Measurements from ENCODE around the gene OR1L8. TPM values are rescaled to one million over a fixed set of nuclear protein-coding genes. Genes with fewer than 3 reads are reported as not detected.
"Not testable (repeated sequence)": the region's sequence is repeated elsewhere in the genome, so short reads cannot be mapped to it uniquely, and the experiment has no call there.

Gene OR1L8, protein sequence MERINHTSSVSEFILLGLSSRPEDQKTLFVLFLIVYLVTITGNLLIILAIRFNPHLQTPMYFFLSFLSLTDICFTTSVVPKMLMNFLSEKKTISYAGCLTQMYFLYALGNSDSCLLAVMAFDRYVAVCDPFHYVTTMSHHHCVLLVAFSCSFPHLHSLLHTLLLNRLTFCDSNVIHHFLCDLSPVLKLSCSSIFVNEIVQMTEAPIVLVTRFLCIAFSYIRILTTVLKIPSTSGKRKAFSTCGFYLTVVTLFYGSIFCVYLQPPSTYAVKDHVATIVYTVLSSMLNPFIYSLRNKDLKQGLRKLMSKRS
- polyA plus RNA-seq (ENCODE audit: insufficient read length): 0.09 TPM

DNA sequence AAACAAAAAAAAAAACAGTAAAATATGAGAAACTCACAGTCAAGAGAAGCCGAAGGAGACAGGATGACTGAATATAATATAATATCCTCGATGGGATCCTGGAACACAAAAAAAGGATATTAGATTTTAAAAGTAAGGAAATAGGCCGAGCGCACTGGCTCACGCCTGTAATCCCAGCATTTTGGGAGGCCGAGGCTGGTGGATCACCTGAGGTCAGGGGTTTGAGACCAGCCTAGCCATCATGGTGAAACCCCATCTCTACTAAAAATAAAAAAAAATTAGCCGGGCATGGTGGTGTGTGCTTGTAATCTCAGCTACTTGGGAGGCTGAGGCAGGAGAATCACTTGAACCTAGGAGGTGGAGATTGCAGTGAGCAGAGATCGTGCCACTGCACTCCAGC, at the start of gene OR1L8:
TSS of gene OR1L8 (minus strand) at position 101 of the 400 bp plus-strand sequence. CDS start 14,907 bp downstream, outside the sequence.
- DNase-seq: not testable (repeated sequence)

DNA sequence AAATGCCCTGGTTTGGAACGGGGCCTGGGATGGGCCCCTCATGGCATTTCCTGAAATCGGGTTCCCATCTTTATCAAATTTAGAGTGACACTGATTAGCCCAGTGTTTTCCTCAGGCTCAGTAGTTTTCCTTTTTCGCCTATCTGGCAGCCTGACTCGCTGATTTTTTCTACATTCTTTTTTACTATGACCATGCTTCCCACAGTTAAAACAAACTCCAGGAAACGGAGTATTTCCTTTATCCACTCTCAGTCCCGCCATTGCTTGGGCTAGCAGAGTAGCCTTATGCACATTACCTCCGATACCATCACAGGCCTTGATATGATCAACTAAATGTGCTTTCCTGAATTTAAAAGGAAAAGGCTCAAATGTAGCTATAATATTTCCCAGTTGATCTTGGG, 36.8 kb upstream of the OR1L8 start:
- DNase-seq: no peak

- DNase-seq: no peak
Observed at GRCh38 chr9:122614362-122614761, 31.2 kb upstream of the OR1L8 start, which contains the start of gene OR1Q1. OR1Q1 (plus strand) TSS chr9:122614738; CDS start chr9:122614738, 0 bp downstream.

DNA sequence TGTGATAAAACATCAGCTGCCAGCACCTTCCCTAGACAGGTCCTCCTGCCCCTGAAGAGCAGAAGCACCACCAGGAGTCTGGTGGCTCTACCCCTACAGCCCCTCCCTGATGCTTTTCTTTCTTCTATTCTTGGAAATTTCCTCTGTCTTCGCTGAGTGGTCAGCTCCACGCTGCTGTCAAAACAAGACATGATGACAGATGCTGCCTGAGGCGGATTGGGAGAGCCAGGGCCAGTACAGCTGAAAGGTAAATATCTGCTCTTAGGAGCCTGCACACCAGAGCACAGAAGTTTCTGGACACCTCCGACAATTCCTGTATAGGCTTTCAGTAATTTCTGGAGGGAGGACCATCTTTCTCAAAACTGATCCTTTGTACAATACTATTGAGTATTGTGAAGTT, 26.6 kb upstream of the OR1L8 start:
- no peak for DNase-seq

- DNase-seq: no peak
Observed at GRCh38 chr9:122606587-122606986, 23.4 kb upstream of the OR1L8 start.

- no peak for DNase-seq
Observed at GRCh38 chr9:122605691-122606090, 22.5 kb upstream of the OR1L8 start.

DNA sequence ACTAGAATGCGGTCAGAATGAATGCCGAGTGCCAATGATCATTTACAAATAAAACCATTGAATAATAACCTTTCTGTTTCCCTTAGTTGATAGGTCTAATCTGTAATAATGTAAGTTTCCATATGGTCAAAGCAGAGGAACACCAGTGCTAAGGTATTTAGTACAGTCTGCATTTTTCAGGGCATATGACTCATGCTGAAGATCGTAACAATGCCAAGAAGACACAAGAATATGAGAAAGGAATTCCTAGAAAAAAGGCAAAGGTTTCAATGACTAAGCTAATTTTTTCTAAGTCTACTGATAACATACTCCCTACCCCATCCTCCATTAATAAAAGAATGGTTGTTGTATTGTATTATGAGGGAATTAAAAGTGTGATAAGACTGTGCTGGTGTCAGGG, 2.8 kb downstream of the OR1L8 start:
- DNase-seq: no peak

DNA sequence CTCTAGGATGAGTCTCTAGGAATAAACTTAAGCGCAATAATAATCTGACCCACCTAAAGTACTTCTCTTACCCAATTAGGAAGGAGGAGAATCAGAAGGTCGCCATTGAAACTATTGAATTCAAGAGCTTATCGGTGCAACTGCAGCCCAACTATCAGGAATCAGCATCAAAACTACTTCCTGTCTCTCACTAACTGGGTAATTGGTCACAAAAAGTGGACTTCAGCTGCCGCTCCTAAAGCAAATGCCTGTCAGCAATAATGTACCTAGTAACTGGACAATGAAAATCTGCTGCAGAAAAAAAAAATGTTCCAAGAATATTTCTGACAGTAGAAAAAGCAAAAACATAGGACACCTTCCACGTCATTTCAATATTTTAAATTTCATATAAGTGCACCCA, 3.3 kb downstream of the OR1L8 start:
- no peak for DNase-seq

- DNase-seq: no peak
Observed at GRCh38 chr9:122572456-122572855, 10.7 kb downstream of the OR1L8 start.

DNA sequence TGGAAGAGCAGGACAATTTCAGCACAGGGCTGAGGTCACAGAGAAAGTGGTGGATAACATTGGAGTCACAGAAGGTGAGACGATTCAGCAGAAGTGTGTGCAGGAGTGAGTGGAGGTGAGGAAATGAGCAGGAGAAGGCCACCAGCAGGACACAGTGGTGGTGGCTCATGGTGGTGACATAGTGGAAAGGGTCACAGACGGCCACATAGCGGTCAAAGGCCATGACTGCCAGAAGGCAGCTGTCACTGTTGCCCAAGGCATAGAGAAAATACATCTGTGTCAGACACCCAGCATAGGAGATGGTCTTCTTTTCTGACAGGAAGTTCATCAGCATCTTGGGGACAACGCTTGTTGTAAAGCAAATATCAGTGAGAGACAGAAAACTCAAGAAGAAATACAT, 15.3 kb downstream of the OR1L8 start:
- no peak for DNase-seq

GRCh38 chr9:122562134-122562760, 20.9 kb downstream of the OR1L8 start:
- no peak for DNase-seq

- DNase-seq: no peak
Observed at GRCh38 chr9:122561446-122561845, 21.7 kb downstream of the OR1L8 start.

GRCh38 chr9:122552812-122553211, 30.4 kb downstream of the OR1L8 start, which contains the start of gene OR1N2:
OR1N2 (plus strand) TSS chr9:122553112; CDS start chr9:122553212, 100 bp downstream.
- no peak for DNase-seq

DNA sequence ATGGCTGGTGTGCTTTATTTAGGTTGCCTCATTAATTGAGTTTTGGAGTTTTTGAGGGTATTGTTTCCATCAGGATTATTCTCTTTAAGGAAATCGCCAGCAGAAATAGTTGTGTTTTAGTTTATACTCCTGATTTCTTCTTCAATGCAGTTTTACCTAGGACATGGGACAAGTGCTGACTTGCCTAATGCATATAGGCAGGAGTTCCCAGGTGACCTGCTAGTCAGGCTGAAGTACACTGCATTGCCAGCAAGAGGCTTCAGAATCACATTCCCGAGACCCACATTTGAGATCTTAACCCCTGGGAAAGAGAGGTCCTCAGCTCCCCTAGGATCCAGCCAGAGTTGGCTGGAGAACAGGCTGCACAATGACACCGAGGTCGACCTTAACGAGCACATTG, 31.8 kb downstream of the OR1L8 start:
- DNase-seq: no peak

DNA sequence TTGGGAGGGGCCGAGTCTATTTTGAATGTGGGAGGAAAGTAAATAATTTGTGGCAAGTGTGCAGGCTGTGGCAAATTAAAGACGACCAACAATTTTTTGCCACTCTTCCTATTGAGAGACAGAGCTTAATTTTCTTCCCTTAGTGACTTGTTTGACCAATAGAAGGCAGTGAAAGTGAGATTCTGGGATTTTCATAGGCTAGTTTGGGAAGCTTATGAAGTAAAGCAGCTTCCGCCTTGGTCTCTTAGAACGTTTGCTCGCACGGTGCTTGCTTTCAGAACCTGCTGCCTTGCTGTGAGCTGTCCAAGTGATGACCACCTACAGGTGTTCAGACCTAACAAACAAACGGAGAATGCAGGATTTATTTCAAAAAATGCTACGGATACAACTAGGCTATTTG, 37.0 kb downstream of the OR1L8 start:
- DNase-seq: no peak

GRCh38 chr9:122538757-122539156, 44.4 kb downstream of the OR1L8 start:
- no peak for DNase-seq

DNA sequence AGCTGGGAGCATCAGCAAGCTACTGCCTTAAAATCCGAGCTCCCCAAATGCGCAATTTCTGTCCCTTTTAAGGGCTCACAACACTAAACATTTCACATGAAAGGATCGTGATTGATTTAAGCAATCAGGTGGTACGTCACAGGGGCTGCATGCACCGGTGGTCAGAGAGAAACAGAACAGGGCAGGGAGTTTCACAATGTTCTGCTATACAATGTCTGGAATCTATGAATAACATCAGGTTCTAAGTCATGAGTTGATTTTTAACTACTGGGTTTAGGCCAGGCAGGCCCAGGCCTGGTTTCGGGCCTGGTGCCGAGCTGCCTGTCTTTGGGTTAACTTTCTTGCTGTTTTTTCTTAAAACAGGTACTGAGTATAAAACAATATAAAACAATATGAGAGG, 46.1 kb downstream of the OR1L8 start:
- DNase-seq: not testable (repeated sequence)

GRCh38 chr9:122536134-122536533, 47.0 kb downstream of the OR1L8 start:
- no peak for DNase-seq

DNA sequence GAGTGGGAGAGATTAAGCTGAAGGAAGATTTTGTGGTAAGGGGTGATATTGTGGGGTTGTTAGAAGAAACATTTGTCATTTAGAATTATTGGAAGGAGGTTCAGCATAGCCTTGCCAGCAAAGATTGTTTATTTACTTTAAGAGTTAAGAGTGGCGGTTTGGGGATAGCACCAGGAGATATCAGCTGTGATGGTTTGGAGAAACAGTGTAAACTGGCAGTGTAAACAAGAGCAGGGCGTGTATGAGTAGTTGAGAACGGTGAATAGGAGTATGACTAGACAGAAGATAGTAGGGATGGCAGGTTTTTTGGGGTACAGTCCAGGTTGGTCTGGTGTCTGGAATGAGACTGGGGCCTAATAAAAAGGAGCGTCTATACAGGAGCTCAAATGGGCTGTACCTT, 52.0 kb downstream of the OR1L8 start:
- not testable (repeated sequence) for DNase-seq

DNA sequence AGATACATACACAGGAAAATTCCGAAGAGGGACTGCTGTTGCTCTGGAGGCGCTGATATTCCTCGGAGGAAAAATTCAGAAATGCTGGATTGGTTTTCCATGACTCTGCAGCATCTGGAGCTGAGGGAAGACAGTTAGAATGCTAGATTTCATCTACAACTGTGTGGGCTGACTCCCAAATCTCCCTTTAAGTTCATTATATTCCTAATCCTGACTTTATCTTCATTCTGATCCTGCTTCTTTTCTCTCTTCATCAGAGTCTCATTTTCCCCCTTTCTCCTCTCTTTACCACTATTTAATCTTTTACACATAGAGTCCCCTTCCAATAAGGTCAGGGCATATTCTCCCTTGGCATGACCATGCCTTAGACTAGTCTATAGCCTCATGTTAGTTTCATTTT, 56.0 kb downstream of the OR1L8 start, which contains the start of gene OR1N1:
TSS of gene OR1N1 (minus strand) at position 101 of the 400 bp plus-strand sequence. CDS start at position 101, 0 bp downstream.
- DNase-seq: no peak

GRCh38 chr9:122526602-122527001, 56.6 kb downstream of the OR1L8 start:
- no peak for DNase-seq

- no peak for DNase-seq
Observed at GRCh38 chr9:122519376-122519775, 63.8 kb downstream of the OR1L8 start.

DNA sequence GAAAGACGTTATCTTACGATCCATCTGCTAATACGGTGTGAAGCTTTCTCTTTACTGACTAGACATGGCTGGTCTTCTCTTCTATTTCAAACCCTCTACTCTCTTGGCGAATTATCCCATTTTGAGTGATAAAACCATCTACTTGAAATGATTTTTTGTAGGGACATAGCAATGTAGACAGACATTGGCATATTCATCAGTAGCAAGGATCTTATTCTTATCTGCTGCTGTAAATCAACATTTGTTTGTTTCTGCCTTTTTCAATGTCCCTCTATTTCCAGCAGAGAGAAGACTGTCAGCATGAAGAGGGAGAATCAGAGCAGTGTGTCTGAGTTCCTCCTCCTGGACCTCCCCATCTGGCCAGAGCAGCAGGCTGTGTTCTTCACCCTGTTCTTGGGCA, 64.3 kb downstream of the OR1L8 start, which contains the start of gene OR1J4:
TSS of gene OR1J4 (plus strand) at position 301 of the 400 bp plus-strand sequence. CDS start at position 301, 0 bp downstream.
- no peak for DNase-seq

DNA sequence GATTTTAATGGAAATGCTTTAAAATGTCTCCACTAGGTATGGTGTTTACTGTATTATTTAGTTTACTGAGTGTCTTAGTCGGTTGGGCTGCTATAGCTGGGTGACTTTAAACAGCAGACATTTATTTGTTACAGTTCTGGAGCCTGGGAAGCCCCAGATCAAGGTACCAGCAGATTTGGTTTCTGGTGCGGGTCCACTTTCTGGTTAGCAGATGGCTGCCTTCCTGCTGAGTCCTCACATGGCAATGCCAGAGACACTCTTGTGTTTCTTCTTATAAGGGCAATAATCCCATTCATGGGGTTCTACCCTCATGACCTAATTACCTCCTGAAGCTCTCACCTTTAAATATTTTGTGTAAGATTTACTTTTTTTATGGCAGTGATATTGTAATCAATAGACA, 65.0 kb downstream of the OR1L8 start:
- no peak for DNase-seq

Measured in hindlimb muscle (tissue), 1 donor.